Spleen (tissue), 11 donors: ENCODE measurements around the gene MOK. TPM values are rescaled to one million over a fixed set of nuclear protein-coding genes. Genes with fewer than 3 reads are reported as not detected.

Experiments
- DNase-seq: peaks from one replicate; pipeline ENCODE4 v3.0.0-alpha.2; 2020
- H3K27ac ChIP-seq, 8 donors: fragments of 200-600 bp; sonication (generic) in 7 of 8; 1 replicate in 4 of 8; 2 replicates in 4 of 8; pipeline versions ENCODE4 v1.5.0 to v1.8.0; 2016 to 2021; ENCODE audit warnings: inconsistent platforms in 4 of 8, mild to moderate bottlenecking in 4 of 8, moderate library complexity in 1 of 8
- H3K27me3 ChIP-seq, 7 donors: fragments of 200-600 bp; sonication (generic) in 6 of 7; replicated peaks in 1 of 7; 1 replicate in 4 of 7; 2 replicates in 3 of 7; pipeline versions ENCODE4 v1.5.0 to v1.8.0; 2016 to 2021; ENCODE audit warnings: inconsistent platforms in 3 of 7, mild to moderate bottlenecking in 1 of 7
- H3K36me3 ChIP-seq, 6 donors: fragments of 200-600 bp; sonication (generic) in 5 of 6; 1 replicate in 4 of 6; 2 replicates in 2 of 6; pipeline versions ENCODE4 v1.5.0 to v1.8.0; 2016 to 2021; ENCODE audit warnings: inconsistent platforms in 2 of 6
- H3K4me1 ChIP-seq, 6 donors: fragments of 200-600 bp; sonication (generic) in 5 of 6; 1 replicate in 3 of 6; 2 replicates in 3 of 6; pipeline versions ENCODE4 v1.5.0 to v1.8.0; 2016 to 2021; ENCODE audit warnings: inconsistent platforms in 3 of 6
- H3K4me3 ChIP-seq, 8 donors: fragments of 200-600 bp; sonication (generic) in 7 of 8; 1 replicate in 4 of 8; 2 replicates in 4 of 8; pipeline versions ENCODE4 v1.5.0 to v1.8.0; 2016 to 2021; ENCODE audit warnings: inconsistent platforms in 4 of 8, mild to moderate bottlenecking in 4 of 8, moderate library complexity in 2 of 8
- H3K9me3 ChIP-seq, 8 donors: fragments of 200-600 bp; sonication (generic) in 7 of 8; 1 replicate in 4 of 8; 2 replicates in 4 of 8; pipeline versions ENCODE4 v1.5.0 to v1.8.0; 2016 to 2021; ENCODE audit warnings: inconsistent platforms in 4 of 8
- CTCF ChIP-seq, 11 experiments: fragments of 200-600 bp in 7 of 11; fragments of 450-650 bp in 4 of 11; sonication (generic) in 4 of 11; IDR thresholded peaks in 8 of 11; conservative IDR thresholded peaks in 3 of 11; 1 replicate in 7 of 11; 2 replicates in 4 of 11; pipeline versions ENCODE4 v1.4.0 to v1.8.0; 2016 to 2021; ENCODE audit warnings: antibody characterized with exemption in 11 of 11, inconsistent platforms in 4 of 11, mild to moderate bottlenecking in 1 of 11
- POLR2A ChIP-seq, 3 donors: fragments of 450-650 bp; IDR thresholded peaks; one replicate each; pipeline ENCODE4 v1.5.1; 2017; ENCODE audit warnings: antibody characterized with exemption in 3 of 3, mild to moderate bottlenecking in 1 of 3
- POLR2AphosphoS5 ChIP-seq, 3 donors: sonication (generic); formaldehyde crosslinking; IDR thresholded peaks; one replicate each; pipeline ENCODE4 v1.5.1; 2017; ENCODE audit warnings: antibody characterized with exemption in 3 of 3
- WGBS, 5 donors: extraction: QIAGEN DNeasy Blood & Tissue Kit in 3 of 5; methylation state at CpG; one replicate each; pipeline versions ENCODE4 v1.1.5 to v1.1.7; 2013 to 2018; 5-methylcytosine and 5-hydroxymethylcytosine counted together
- intact Hi-C: fragments of 100-400 bp; cut with DNase I; formaldehyde crosslinking; loops from one replicate; pipeline ENCODE4 v1.15.0; 2023; ENCODE audit warnings: low total_unique reads
- polyA plus RNA-seq, 3 donors: library from polyadenylated mRNA; stranded (reverse); fragments of 200-250 nt; gene quantifications; one replicate each; pipeline ENCODE4 v1.2.1, GENCODE V29; 2013
- total RNA-seq, 7 donors: library from RNA; depleted of rRNA in 3 of 7; stranded (reverse); fragments of >200 nt in 3 of 7; fragmentation: NEBNext Ultra II Directional in 4 of 7; extraction: Animal tissue kit (Norgen Biotek cat#: 25700) in 4 of 7; gene quantifications; one replicate each; pipeline versions ENCODE4 v1.1.0 to v1.2.1, GENCODE V29; 2016 to 2021
- donor health status: healthy with polysubstance abuse.
- donor health status: DM: no; HTN: no; CAD: no; lungs with moderate emphysema.
- donor health status: DM: no; HTN: no; CAD: no.
- donor health status: Bipolar disorder and iron deficiency.
- donor health status: healthy.
- donor health status: DM: no; HTN: no; CAD: no.
- donor health status: DM: yes; HTN: yes; CAD: no.

Gene MOK
- total and polyA plus RNA-seq, 10 donors, result 4.1 to 12.2 (median 9.9) TPM

- Histone ChIP-seq H3K4me1 (peaks cover 17 to 85% (median 62%) of the 10 kb centered on the region in 6 donors), H3K9me3 (no peaks in the 10 kb centered on the region), H3K4me3 (peak overlapping the region; percentile 35 to 73 (median 52)), H3K36me3 (peaks cover 0 to 8% (median 0%) of the 10 kb centered on the region in 6 donors), H3K27ac (peak overlapping the region; percentile 40 to 96 (median 88)), H3K27me3 (no peaks in the 10 kb centered on the region)
- WGBS, 5 donors, result 57 to 71% (median 62%) methylated on average over 12 of the region's 12 CpGs
- intact Hi-C loops, result loop anchor here (10.0 kb wide), 2 partner anchors 83 to 223 kb away; no protein-coding TSS in a partner anchor
- DNase-seq, result peak; percentile 36
- TF ChIP-seq POLR2AphosphoS5 (IDR thresholded peaks at IDR 0.05), result no peak
- TF ChIP-seq POLR2A (IDR thresholded peaks at IDR 0.05), result no peak
- TF ChIP-seq CTCF (IDR thresholded peaks at IDR 0.05 in 8 of 11, conservative IDR thresholded peaks at IDR 0.05 in 3 of 11), result no peak
Observed at GRCh38 chr14:102317564-102318248, 12.7 kb upstream of the MOK start.

DNA sequence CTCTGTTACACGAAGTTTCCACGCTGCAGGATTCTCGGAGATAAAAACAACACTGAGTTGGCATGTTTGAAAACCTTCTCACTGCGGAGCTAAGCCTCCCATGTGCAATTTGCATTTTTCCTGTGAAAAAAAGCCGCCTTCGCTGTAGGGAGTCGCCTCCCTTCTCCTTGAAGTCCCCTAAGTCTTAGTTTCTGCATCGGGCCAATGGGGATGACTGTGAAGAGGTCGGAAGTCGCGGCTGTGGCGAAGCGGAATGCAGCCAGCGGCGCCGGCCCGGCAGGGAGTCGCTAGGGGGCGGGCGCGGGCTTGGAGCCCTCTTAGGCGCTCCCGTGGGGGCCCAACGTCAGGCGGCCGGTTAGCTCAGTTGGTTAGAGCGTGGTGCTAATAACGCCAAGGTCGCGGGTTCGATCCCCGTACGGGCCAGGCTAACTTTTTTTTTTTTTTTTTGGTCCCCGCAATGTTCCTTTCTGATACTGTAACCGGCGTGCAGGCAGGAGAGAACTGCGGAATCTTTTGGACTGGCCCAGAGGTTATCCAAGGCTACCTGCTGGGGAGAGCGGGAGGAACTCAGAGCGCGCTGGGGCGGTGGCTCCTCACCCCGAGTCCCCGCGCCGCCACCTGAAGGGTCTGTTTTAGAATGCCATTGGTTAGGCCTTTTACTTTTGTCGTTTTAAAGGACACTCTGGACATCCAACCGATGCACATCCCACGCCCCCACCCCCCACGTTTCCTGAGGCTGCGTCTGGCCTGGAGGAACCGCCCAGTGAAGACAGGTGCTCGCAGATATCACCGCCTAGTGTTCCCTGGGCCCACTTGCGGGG, 12.0 kb upstream of the MOK start:
- 1 to 2% (median 1%) methylated on average over 31 to 54 of the region's 54 CpGs for WGBS, 5 donors
- intact Hi-C loops, result loop anchor here (10.0 kb wide), 2 partner anchors 82 to 222 kb away; no protein-coding TSS in a partner anchor
- peak overlapping the region; percentile 35 to 73 (median 52) for H3K4me3 ChIP-seq
- peak overlapping the region; percentile 40 to 96 (median 88) for H3K27ac ChIP-seq
- H3K4me1 ChIP-seq, result peaks cover 17 to 79% (median 62%) of the 10 kb centered on the region in 6 donors
- no peaks in the 10 kb centered on the region for H3K27me3 ChIP-seq
- DNase-seq, result peak; percentile 98
- peaks cover 0 to under 1% (median 0%) of the 10 kb centered on the region in 6 donors for H3K36me3 ChIP-seq
- H3K9me3 ChIP-seq, result no peaks in the 10 kb centered on the region
- peak in 1 of 3 donors; percentile 26 for TF ChIP-seq POLR2A (IDR thresholded peaks at IDR 0.05)
- TF ChIP-seq POLR2AphosphoS5 (IDR thresholded peaks at IDR 0.05), result peak; percentile 57 to 88 (median 71)
- peak; percentile 80 to 98 (median 94) for TF ChIP-seq CTCF (IDR thresholded peaks at IDR 0.05 in 8 of 11, conservative IDR thresholded peaks at IDR 0.05 in 3 of 11)

DNA sequence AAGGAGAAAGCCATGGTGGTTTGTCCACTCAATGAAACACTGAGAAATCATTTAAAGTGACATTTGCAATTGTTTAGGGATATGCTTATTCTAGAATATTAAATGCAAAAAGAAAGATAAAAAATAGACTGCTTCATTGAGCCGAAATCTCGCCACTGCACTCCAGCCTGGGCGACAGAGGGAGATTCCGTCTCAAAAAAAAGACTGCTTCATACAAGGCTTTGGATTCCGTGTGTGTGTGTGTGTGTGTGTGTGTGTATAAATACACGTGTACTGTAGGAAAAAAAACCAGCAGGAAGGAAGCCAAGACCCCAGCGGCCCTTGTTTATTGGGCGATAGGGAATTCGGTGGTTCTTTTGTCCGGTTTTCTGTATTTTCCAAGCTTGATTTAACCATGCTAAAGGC, 11.4 kb upstream of the MOK start:
- Histone ChIP-seq H3K4me1 (peaks cover 17 to 73% (median 61%) of the 10 kb centered on the region in 6 donors), H3K27ac (peak overlapping the region; percentile 24 to 96 (median 88)), H3K27me3 (no peaks in the 10 kb centered on the region), H3K36me3 (no peaks in the 10 kb centered on the region), H3K9me3 (no peaks in the 10 kb centered on the region), H3K4me3 (peak overlapping the region; percentile 27 to 73 (median 52))
- DNase-seq, result peak; percentile 38
- 2 to 4% (median 3%) methylated on average over 10 of the region's 10 CpGs for WGBS, 5 donors
- TF ChIP-seq POLR2AphosphoS5 (IDR thresholded peaks at IDR 0.05) (no peak), POLR2A (IDR thresholded peaks at IDR 0.05) (no peak), CTCF (IDR thresholded peaks at IDR 0.05 in 8 of 11, conservative IDR thresholded peaks at IDR 0.05 in 3 of 11) (no peak)
- intact Hi-C loops, result loop anchor here (10.0 kb wide), 2 partner anchors 82 to 222 kb away; no protein-coding TSS in a partner anchor
